ENCODE measurements around the gene CLIP2.
A peak's percentile ranks its signal among the peaks of the same experiment; 100 is the strongest.
"Not testable (repeated sequence)": the region's sequence is repeated elsewhere in the genome, so short reads cannot be mapped to it uniquely, and the experiment has no call there.

Gene CLIP2

DNA sequence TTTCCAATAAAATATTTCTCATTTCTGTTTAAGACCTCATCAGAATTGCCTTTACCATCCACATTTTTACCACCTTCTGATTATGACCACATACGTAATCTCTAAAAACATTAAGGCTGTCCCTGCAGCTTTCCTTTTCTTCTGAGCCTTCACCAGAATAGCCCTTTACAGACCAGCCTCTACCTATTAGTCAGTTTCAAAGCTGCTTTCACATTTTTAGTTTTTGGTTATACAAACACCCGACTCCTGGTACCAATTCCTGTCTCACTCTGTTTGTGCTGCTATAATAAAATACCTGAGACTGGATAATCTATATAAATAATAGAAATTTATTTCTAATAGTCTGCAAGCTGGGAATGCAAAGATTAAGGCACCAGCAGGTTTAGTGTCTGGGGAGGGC lies 149.1 kb downstream of the CLIP2 start:
- Mint-ChIP-seq H3K27me3 (ENCODE audit: low read depth) (no peaks in the 10 kb centered on the region), H3K4me1 (peaks cover 5% of the 10 kb centered on the region), H3K36me3 (ENCODE audit: low read depth) (no peaks in the 10 kb centered on the region), H3K9me3 (no peaks in the 10 kb centered on the region), H3K27ac (no peak overlapping the region), H3K4me3 (no peak overlapping the region)
- TF ChIP-seq, protein P1, sequence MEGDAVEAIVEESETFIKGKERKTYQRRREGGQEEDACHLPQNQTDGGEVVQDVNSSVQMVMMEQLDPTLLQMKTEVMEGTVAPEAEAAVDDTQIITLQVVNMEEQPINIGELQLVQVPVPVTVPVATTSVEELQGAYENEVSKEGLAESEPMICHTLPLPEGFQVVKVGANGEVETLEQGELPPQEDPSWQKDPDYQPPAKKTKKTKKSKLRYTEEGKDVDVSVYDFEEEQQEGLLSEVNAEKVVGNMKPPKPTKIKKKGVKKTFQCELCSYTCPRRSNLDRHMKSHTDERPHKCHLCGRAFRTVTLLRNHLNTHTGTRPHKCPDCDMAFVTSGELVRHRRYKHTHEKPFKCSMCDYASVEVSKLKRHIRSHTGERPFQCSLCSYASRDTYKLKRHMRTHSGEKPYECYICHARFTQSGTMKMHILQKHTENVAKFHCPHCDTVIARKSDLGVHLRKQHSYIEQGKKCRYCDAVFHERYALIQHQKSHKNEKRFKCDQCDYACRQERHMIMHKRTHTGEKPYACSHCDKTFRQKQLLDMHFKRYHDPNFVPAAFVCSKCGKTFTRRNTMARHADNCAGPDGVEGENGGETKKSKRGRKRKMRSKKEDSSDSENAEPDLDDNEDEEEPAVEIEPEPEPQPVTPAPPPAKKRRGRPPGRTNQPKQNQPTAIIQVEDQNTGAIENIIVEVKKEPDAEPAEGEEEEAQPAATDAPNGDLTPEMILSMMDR (IDR thresholded peaks at IDR 0.05; ENCODE audit: unreplicated experiment in 3 of 3): no peak

DNA sequence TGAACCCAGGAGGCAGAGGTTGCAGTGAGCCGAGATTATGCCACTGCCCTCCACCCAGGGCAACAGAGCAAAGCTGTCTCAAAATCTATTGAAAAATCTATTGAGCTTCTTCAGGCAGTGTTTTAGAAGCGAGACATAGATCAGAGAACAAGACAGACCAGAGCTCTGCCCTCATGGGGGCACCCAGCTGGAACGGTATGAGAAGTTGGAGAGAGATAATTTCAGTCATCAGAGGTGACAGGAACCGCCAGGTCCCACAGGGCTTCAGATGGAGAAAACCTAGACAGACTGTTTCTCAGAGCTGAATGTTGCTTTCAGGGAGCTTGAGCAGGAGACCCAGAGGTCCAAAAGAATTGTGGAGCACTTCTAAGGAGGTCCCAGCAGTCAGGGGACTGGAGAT lies 150.3 kb downstream of the CLIP2 start:
- Mint-ChIP-seq H3K27me3 (ENCODE audit: low read depth) (no peaks in the 10 kb centered on the region), H3K27ac (peak overlapping the region in 1 of 3 experiments; percentile 63), H3K9me3 (no peaks in the 10 kb centered on the region), H3K36me3 (ENCODE audit: low read depth) (no peaks in the 10 kb centered on the region), H3K4me1 (peaks cover 12% of the 10 kb centered on the region), H3K4me3 (no peak overlapping the region)
- TF ChIP-seq, protein P1 (IDR thresholded peaks at IDR 0.05; ENCODE audit: unreplicated experiment in 3 of 3): no peak

DNA sequence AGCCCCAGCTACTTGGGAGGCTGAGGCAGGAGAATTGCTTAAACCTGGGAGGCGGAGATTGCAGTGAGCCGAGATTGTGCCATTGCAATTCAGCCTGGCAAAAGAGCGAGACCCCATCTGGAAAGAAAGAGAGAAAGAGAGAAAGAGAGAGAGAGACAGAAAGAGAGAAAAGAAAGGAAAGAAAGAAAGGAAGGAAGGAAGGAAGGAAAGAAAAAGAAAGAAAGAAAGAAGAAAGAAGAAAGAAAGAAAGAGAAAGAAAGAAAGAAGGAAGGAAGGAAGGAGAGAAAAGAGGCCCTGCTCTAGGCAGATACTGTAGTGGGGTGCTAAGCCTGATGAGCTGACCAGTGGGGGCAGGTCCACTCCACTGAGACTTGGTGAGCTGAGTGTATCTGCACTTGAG lies 150.9 kb downstream of the CLIP2 start:
- H3K9me3 Mint-ChIP-seq; H3K4me3 Mint-ChIP-seq; H3K36me3 Mint-ChIP-seq (ENCODE audit: low read depth); H3K27me3 Mint-ChIP-seq (ENCODE audit: low read depth): not testable (repeated sequence)
- H3K27ac Mint-ChIP-seq: peak overlapping the region in 1 of 3 experiments; percentile 63
- H3K4me1 Mint-ChIP-seq: peaks cover 12% of the 10 kb centered on the region

DNA sequence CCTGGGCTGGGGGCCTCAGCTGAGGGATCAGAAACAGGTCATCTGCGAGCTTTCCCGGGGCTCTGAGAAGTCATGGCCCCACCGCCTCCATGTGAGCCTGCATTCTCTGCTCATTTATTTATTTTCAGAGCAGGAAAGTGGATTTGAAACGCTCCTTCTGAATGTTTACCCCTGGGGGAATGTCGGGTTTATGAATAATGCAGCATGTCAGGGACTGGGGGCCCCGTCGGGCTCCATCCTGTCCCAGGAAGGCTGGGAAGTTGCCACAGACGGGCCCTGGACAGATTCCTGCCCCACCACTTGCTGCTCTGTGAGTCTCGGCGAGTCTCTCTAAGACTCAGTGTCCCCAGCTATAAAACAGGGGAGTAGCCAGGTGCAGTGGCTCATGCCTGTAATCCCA lies 152.6 kb downstream of the CLIP2 start:
- Mint-ChIP-seq H3K36me3 (ENCODE audit: low read depth) (no peaks in the 10 kb centered on the region), H3K27me3 (ENCODE audit: low read depth) (no peaks in the 10 kb centered on the region), H3K4me3 (no peak overlapping the region), H3K4me1 (peaks cover 12% of the 10 kb centered on the region), H3K27ac (peak overlapping the region in 2 of 3 experiments; percentile 27 to 94), H3K9me3 (no peaks in the 10 kb centered on the region)
- TF ChIP-seq, protein P1 (IDR thresholded peaks at IDR 0.05; ENCODE audit: unreplicated experiment in 3 of 3): no peak

DNA sequence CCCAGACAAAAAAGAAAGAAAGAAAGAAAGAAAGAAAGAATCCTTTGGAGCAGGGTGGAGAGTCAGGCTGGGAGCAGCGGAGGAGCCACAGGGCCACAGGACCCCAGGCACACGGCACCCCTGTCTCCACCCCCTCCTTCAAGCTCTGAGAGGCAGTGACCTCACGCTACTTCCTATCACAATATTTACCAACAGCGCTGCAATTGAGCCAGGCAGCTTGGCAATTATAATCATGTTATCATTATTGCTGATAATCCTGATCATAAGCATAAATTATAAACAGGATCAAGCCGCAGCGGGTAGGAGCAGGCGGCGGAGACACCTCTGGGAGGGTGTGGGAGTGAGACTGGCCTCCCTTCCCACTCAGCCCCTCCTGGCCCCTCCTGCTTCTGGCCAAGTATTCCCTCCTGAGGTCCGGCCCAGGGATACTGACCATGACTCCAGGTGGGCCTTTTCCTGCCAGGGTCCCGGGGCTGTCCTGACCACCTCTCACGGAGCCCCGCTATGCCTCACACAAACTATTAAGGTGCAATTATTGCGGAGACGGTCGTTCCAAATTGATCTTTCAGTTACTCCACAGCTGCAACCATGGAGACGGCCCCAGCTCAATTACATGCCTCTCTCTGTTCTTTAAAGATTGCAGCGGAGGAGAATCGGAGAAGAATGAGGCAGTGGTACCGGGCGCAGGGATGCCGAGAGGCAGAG lies 154.5 kb downstream of the CLIP2 start:
- Mint-ChIP-seq H3K36me3 (ENCODE audit: low read depth) (no peaks in the 10 kb centered on the region), H3K4me1 (peaks cover 12% of the 10 kb centered on the region), H3K4me3 (peak overlapping the region in 1 of 3 experiments; percentile 1), H3K27ac (peak overlapping the region in 1 of 3 experiments; percentile 65), H3K9me3 (no peaks in the 10 kb centered on the region), H3K27me3 (ENCODE audit: low read depth) (no peaks in the 10 kb centered on the region)
- TF ChIP-seq, protein P1 (IDR thresholded peaks at IDR 0.05; ENCODE audit: unreplicated experiment in 3 of 3): no peak

DNA sequence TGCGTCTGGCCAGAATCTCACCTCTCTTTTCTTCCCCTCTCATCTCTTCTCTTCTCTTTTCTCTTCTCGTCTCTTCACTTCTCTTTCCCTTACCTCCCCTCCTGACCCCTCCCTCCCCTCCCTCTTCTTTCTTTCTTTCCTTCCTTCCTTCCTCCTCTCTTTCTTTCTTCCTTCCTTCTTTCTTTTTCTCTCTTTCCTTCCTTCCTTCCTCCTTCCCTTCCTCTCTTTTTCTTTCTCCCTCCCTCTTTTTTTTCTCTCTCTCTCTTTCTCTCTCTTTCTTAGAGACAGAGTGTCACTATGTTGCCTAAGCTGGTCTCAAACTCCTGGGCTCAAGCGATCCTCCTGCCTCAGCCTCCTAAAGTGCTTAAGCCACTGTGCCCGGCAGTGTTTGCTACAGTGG lies 159.9 kb downstream of the CLIP2 start:
- Mint-ChIP-seq H3K27ac (peak overlapping the region in 2 of 3 experiments; percentile 22 to 41), H3K4me1 (peaks cover 10% of the 10 kb centered on the region), H3K36me3 (ENCODE audit: low read depth) (no peaks in the 10 kb centered on the region), H3K4me3 (peak overlapping the region in 1 of 3 experiments; percentile 19), H3K9me3 (no peaks in the 10 kb centered on the region), H3K27me3 (ENCODE audit: low read depth) (no peaks in the 10 kb centered on the region)
- TF ChIP-seq, protein P1 (IDR thresholded peaks at IDR 0.05; ENCODE audit: unreplicated experiment in 3 of 3): no peak

Data from nephron (organoid).